Transverse colon (tissue), 4 donors: ENCODE data around the gene SMPDL3B.

ENCODE experiments used
- EP300 ChIP-seq: sonication (generic); formaldehyde crosslinking; IDR thresholded peaks from one replicate; pipeline ENCODE4 v1.6.1; 2017; ENCODE audit warnings: antibody characterized with exemption, low read depth
- POLR2A ChIP-seq: fragments of 450-650 bp; IDR thresholded peaks from one replicate; pipeline ENCODE4 v1.6.1; 2016; ENCODE audit warnings: antibody characterized with exemption, mild to moderate bottlenecking, moderate library complexity
- POLR2AphosphoS5 ChIP-seq, 3 donors: sonication (generic); formaldehyde crosslinking; IDR thresholded peaks; one replicate each; pipeline ENCODE4 v1.6.1; 2016; ENCODE audit warnings: antibody characterized with exemption in 3 of 3
- TF ChIP-seq, protein P1 (sequence below), 5 experiments: fragments of 200-600 bp in 3 of 5; fragments of 450-650 bp in 2 of 5; sonication (generic) in 3 of 5; IDR thresholded peaks; 1 replicate in 2 of 5; 2 replicates in 3 of 5; pipeline ENCODE4 v1.5.1; 2016 to 2017; ENCODE audit warnings: antibody characterized with exemption in 5 of 5, inconsistent platforms in 3 of 5, mild to moderate bottlenecking in 2 of 5, moderate library complexity in 1 of 5

DNA sequence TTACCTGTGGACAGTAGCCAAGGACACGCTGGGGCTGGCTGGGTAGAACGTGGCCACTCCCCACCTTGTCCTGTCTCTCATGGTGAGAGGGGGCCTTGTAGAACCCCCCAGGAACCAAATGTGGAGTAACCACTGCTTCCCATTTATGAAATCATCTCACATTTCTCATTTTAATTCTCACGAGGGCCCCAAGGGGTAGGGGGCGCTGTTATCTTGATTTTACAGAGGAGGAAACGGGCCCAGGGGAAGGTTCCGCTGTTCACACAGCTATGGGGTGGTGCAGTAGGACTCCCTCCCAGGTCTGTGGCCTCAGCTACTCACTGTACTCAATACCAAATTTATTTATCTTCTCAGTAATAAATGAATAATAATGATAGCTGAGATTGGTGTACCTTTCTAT, 5.5 kb downstream of the SMPDL3B start:
- TF ChIP-seq, protein P1, sequence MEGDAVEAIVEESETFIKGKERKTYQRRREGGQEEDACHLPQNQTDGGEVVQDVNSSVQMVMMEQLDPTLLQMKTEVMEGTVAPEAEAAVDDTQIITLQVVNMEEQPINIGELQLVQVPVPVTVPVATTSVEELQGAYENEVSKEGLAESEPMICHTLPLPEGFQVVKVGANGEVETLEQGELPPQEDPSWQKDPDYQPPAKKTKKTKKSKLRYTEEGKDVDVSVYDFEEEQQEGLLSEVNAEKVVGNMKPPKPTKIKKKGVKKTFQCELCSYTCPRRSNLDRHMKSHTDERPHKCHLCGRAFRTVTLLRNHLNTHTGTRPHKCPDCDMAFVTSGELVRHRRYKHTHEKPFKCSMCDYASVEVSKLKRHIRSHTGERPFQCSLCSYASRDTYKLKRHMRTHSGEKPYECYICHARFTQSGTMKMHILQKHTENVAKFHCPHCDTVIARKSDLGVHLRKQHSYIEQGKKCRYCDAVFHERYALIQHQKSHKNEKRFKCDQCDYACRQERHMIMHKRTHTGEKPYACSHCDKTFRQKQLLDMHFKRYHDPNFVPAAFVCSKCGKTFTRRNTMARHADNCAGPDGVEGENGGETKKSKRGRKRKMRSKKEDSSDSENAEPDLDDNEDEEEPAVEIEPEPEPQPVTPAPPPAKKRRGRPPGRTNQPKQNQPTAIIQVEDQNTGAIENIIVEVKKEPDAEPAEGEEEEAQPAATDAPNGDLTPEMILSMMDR (IDR thresholded peaks at IDR 0.05) = peak in 4 of 5 experiments; percentile 7 to 21 (median 14)
- TF ChIP-seq POLR2A = no peak
- TF ChIP-seq POLR2AphosphoS5 (IDR thresholded peaks at IDR 0.05) = no peak
- TF ChIP-seq EP300 = no peak
